HepG2 (cell line): ENCODE results near the gene CRK. TPM values are rescaled to one million over a fixed set of nuclear protein-coding genes. Genes with fewer than 3 reads are reported as not detected.

Experiments
- ASH2L ChIP-seq: fragments of 300-600, 200-600 bp; sonication (generic); IDR thresholded peaks from 2 replicates; pipeline ENCODE4 v1.7.0; 2017; ENCODE audit warnings: low read depth, mild to moderate bottlenecking, moderate library complexity, mixed read lengths, low read length; ENCODE audit not compliant: insufficient read length
- DNMT1 ChIP-seq: sonication (generic); formaldehyde crosslinking; IDR thresholded peaks from 2 replicates; pipeline ENCODE4 v1.5.1; 2020; ENCODE audit warnings: mild to moderate bottlenecking, missing genetic modification reagents
- FLYWCH1 ChIP-seq: sonication (generic); formaldehyde crosslinking; IDR thresholded peaks from 2 replicates; pipeline ENCODE4 v1.8.1; 2023; ENCODE audit warnings: mild to moderate bottlenecking, missing genetic modification reagents
- FOXO1 ChIP-seq: sonication (generic); formaldehyde crosslinking; IDR thresholded peaks from 2 replicates; pipeline ENCODE4 v1.4.0; 2020; ENCODE audit warnings: missing genetic modification reagents
- FOXP1 ChIP-seq, 2 experiments: fragments of 450-650 bp in 1 of 2; IDR thresholded peaks; 2 replicates each; pipeline ENCODE4 v1.6.1; 2017 to 2018; ENCODE audit warnings: antibody characterized with exemption in 1 of 2
- FUBP1 ChIP-seq: sonication (generic); formaldehyde crosslinking; IDR thresholded peaks from 2 replicates; pipeline ENCODE4 v1.5.1; 2020; ENCODE audit warnings: missing genetic modification reagents, mild to moderate bottlenecking, borderline replicate concordance
- GABPA ChIP-seq, 2 experiments: IDR thresholded peaks; 2 replicates each; pipeline ENCODE4 v1.6.1; 2011 to 2016; ENCODE audit warnings: low read depth in 2 of 2, low read length in 1 of 2, missing biosample characterization in 1 of 2, missing genetic modification characterization in 1 of 2
- KDM5B ChIP-seq: sonication (generic); formaldehyde crosslinking; IDR thresholded peaks from 2 replicates; pipeline ENCODE4 v1.4.0; 2020; ENCODE audit warnings: missing genetic modification reagents, mild to moderate bottlenecking, borderline replicate concordance
- KMT2B ChIP-seq: IDR thresholded peaks from 2 replicates; pipeline ENCODE4 v1.6.1; 2016; ENCODE audit warnings: missing genetic modification reagents, missing compliant biosample characterization
- PHF20 ChIP-seq: sonication (generic); formaldehyde crosslinking; IDR thresholded peaks from 2 replicates; pipeline ENCODE4 v1.5.0; 2020; ENCODE audit warnings: mild to moderate bottlenecking, missing genetic modification reagents
- POLR2A ChIP-seq, 2 experiments: IDR thresholded peaks; 2 replicates each; pipeline ENCODE4 v1.6.1; 2011; ENCODE audit warnings: low read depth in 2 of 2, low read length in 2 of 2, mild to moderate bottlenecking in 1 of 2, moderate library complexity in 1 of 2; ENCODE audit not compliant: insufficient read depth in 1 of 2
- PPARG ChIP-seq: conservative IDR thresholded peaks from 2 replicates; pipeline ENCODE4 v1.6.1; 2016; ENCODE audit warnings: missing biosample characterization, missing genetic modification reagents
- RARG ChIP-seq: sonication (generic); formaldehyde crosslinking; IDR thresholded peaks from 2 replicates; pipeline ENCODE4 v1.4.0; 2020; ENCODE audit warnings: low read depth, mild to moderate bottlenecking, missing genetic modification reagents
- SMYD3 ChIP-seq: sonication (generic); formaldehyde crosslinking; IDR thresholded peaks from 2 replicates; pipeline ENCODE4 v1.8.1; 2023; ENCODE audit warnings: mild to moderate bottlenecking, missing genetic modification reagents
- TEF ChIP-seq: sonication (generic); formaldehyde crosslinking; IDR thresholded peaks from 2 replicates; pipeline ENCODE4 v1.5.0; 2020; ENCODE audit warnings: missing genetic modification reagents
- TMF1 ChIP-seq: sonication (generic); formaldehyde crosslinking; IDR thresholded peaks from 2 replicates; pipeline ENCODE4 v1.8.1; 2022; ENCODE audit warnings: low read depth, missing genetic modification reagents
- ZNF20 ChIP-seq: sonication (generic); formaldehyde crosslinking; IDR thresholded peaks from 2 replicates; pipeline ENCODE4 v1.4.0; 2020; ENCODE audit warnings: mild to moderate bottlenecking, moderate library complexity, missing genetic modification reagents
- ZNF253 ChIP-seq: sonication (generic); formaldehyde crosslinking; IDR thresholded peaks from 2 replicates; pipeline ENCODE4 v1.8.0; 2022; ENCODE audit warnings: mild to moderate bottlenecking, missing genetic modification reagents, borderline replicate concordance
- ZNF260 ChIP-seq: sonication (generic); formaldehyde crosslinking; IDR thresholded peaks from 2 replicates; pipeline ENCODE4 v1.4.0; 2020; ENCODE audit warnings: missing genetic modification reagents, low read depth, mild to moderate bottlenecking, borderline replicate concordance
- ZNF510 ChIP-seq: sonication (generic); formaldehyde crosslinking; IDR thresholded peaks from 2 replicates; pipeline ENCODE4 v1.4.0; 2020; ENCODE audit warnings: low read depth, mild to moderate bottlenecking, missing genetic modification reagents
- ZNF549 ChIP-seq: sonication (generic); formaldehyde crosslinking; IDR thresholded peaks from 2 replicates; pipeline ENCODE4 v1.5.0; 2020; ENCODE audit warnings: missing genetic modification reagents
- ZNF572 ChIP-seq: sonication (generic); formaldehyde crosslinking; IDR thresholded peaks from 2 replicates; pipeline ENCODE4 v1.5.1; 2020; ENCODE audit warnings: mild to moderate bottlenecking, missing genetic modification reagents
- ZNF850 ChIP-seq: sonication (generic); formaldehyde crosslinking; conservative IDR thresholded peaks from 2 replicates; pipeline ENCODE4 v1.9.0; 2021; ENCODE audit warnings: mild to moderate bottlenecking, missing genetic modification reagents
- polyA plus RNA-seq, 8 experiments: library from polyadenylated mRNA; depleted of rRNA in 3 of 8; stranded (reverse) in 7 of 8; unstranded in 1 of 8; fragments of >200 nt; fragmentation: Illumina TruSeq in 4 of 8; extraction: Trizol in 4 of 8; gene quantifications; 2 replicates each; pipeline versions ENCODE4 v1.2.1 to v1.2.3, GENCODE V29; 2011 to 2016; ENCODE audit warnings: low read depth in 4 of 8, missing spikeins in 1 of 8, mixed read lengths in 1 of 8; ENCODE audit not compliant: insufficient read depth in 1 of 8
- total RNA-seq, 5 experiments: library from RNA; depleted of rRNA; stranded (reverse); fragments of >200 nt; fragmentation: Illumina TruSeq; extraction: Trizol; gene quantifications; 2 replicates each; pipeline ENCODE4 v1.2.3, GENCODE V29; 2016; ENCODE audit warnings: low read depth in 1 of 5
- TF ChIP-seq, protein P1 (sequence below): sonication (generic); formaldehyde crosslinking; IDR thresholded peaks from 2 replicates; pipeline ENCODE4 v1.4.0; 2020; ENCODE audit warnings: missing genetic modification reagents
- TF ChIP-seq, protein P2 (sequence below): sonication (generic); formaldehyde crosslinking; conservative IDR thresholded peaks from 2 replicates; pipeline ENCODE4 v1.4.0; 2020; ENCODE audit warnings: missing genetic modification reagents

Gene CRK
- total and polyA plus RNA-seq, 2 of the 13 experiments (the other 11 are each of a cell fraction or from before 2014, with no cell fraction given): 47.4 to 54.2 TPM

DNA sequence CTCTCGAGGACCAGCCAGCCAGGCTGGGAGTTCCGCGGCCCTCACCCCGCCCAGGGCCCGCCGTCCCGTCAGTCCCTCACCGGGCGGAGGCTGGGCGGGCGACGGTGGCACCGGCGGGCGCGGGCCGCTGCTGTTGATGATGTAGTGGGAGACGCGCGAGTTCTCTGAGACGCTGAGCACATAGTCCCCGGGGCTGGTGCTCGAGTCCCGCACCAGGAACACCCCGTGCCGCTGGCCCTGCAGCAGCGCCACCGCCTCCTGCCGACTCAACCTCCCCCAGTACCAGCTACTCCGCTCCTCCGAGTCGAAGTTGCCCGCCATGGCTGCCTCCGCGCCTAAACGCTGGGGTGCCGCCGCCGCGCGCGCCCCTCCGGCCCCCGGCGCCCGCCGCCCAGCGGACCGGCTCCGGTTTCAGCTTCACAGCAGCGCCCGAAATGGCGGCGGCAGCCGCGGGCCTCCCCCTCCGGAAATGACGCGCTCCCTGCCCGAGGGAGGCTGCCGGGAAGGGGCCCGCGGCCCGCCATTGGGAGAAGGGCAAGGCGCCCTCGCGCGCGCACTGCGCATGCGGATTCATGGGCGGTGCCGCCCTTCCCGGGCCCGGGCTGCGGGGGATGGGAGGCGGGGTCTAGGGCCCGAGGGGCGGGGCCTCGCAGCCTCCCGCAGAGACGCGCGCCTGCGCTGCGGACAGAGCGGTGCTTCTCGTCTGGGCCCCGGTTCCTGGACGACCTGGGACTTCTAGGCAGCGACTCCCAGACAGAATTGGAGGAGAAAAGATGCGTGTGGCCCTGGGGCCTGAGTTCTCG lies at the start of gene CRK (continued):
- TF ChIP-seq ZNF549 (CRISPR knock-in tag) (no peak), TEF (no peak), RARG (CRISPR knock-in tag) (0 out of 2 replicates have a peak, but pooled peaks have one; percentile 18), KDM5B (CRISPR knock-in tag) (no peak), DNMT1 (no peak), ZNF510 (CRISPR knock-in tag) (no peak), KMT2B (CRISPR knock-in tag) (no peak; the same call in 1 of the 2 replicates), FOXO1 (CRISPR knock-in tag) (0 out of 2 replicates have a peak, but pooled peaks have one; percentile 22), FOXP1 (IDR thresholded peaks at IDR 0.05) (no peak), FOXP1 (CRISPR knock-in tag; IDR thresholded peaks at IDR 0.05) (no peak), FLYWCH1 (CRISPR knock-in tag) (no peak), ZNF253 (CRISPR knock-in tag) (no peak), TMF1 (CRISPR knock-in tag) (no peak), PPARG (CRISPR knock-in tag) (no peak), GABPA (IDR thresholded peaks at IDR 0.05; ENCODE audit: low read depth, low read length) (peak; percentile 90), GABPA (CRISPR knock-in tag; IDR thresholded peaks at IDR 0.05; ENCODE audit: low read depth) (peak; percentile 90), ZNF20 (CRISPR knock-in tag) (no peak), PHF20 (peak; percentile 52), FUBP1 (CRISPR knock-in tag) (no peak), ZNF260 (CRISPR knock-in tag) (no peak), SMYD3 (no peak), POLR2A (IDR thresholded peaks at IDR 0.05; ENCODE audit: insufficient read depth in 1 of 2, low read depth in 2 of 2, low read length in 2 of 2) (peak; percentile 86 to 93), ZNF572 (CRISPR knock-in tag) (no peak), ASH2L (peak; percentile 58), ZNF850 (CRISPR knock-in tag) (0 out of 2 replicates have a peak, but pooled peaks have one; percentile 6)
- TF ChIP-seq, protein P1, sequence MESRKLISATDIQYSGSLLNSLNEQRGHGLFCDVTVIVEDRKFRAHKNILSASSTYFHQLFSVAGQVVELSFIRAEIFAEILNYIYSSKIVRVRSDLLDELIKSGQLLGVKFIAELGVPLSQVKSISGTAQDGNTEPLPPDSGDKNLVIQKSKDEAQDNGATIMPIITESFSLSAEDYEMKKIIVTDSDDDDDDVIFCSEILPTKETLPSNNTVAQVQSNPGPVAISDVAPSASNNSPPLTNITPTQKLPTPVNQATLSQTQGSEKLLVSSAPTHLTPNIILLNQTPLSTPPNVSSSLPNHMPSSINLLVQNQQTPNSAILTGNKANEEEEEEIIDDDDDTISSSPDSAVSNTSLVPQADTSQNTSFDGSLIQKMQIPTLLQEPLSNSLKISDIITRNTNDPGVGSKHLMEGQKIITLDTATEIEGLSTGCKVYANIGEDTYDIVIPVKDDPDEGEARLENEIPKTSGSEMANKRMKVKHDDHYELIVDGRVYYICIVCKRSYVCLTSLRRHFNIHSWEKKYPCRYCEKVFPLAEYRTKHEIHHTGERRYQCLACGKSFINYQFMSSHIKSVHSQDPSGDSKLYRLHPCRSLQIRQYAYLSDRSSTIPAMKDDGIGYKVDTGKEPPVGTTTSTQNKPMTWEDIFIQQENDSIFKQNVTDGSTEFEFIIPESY: no peak
- TF ChIP-seq, protein P2, sequence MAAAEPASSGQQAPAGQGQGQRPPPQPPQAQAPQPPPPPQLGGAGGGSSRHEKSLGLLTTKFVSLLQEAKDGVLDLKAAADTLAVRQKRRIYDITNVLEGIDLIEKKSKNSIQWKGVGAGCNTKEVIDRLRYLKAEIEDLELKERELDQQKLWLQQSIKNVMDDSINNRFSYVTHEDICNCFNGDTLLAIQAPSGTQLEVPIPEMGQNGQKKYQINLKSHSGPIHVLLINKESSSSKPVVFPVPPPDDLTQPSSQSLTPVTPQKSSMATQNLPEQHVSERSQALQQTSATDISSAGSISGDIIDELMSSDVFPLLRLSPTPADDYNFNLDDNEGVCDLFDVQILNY (CRISPR knock-in tag): peak; percentile 54; the same call in 1 of the 2 replicates
